Measurements from ENCODE around the gene KRT222. TPM values are rescaled to one million over a fixed set of nuclear protein-coding genes. Genes with fewer than 3 reads are reported as not detected.

The KRT222 gene
- total RNA-seq, 8 experiments from 2014 or later, result 0.67 to 1.7 (median 1.3) TPM; not detected in 1

- Histone ChIP-seq H3K4me1 (replicated peaks in 1 of 2) (no peaks in the 10 kb centered on the region), H3K4me3 (no peak overlapping the region), H3K27ac (no peak overlapping the region)
- in situ Hi-C loops (cut with MboI; ENCODE audit: low pct_unique_long_range_greater_than_20kb in 2 of 9, low sequenced_read_pairs in 9 of 9, unreplicated experiment in 9 of 9), result no loop called here
- ATAC-seq (replicated peaks in 6 of 8), result no peak
- whole genome bisulfite sequencing, 10 experiments, result 48 to 80% (median 75%) methylated on average over 1 to 4 of the region's 4 CpGs
These were observed 21.2 kb upstream of the KRT222 start for GRCh38 chr17:40686192-40686591.

- ATAC-seq (replicated peaks in 6 of 8), result no peak
- in situ Hi-C loops (cut with MboI; ENCODE audit: low pct_unique_long_range_greater_than_20kb in 2 of 9, low sequenced_read_pairs in 9 of 9, unreplicated experiment in 9 of 9), result no loop called here
- Histone ChIP-seq H3K27ac (no peak overlapping the region), H3K4me3 (no peak overlapping the region), H3K4me1 (replicated peaks in 1 of 2) (no peaks in the 10 kb centered on the region)
These were observed 16.0 kb upstream of the KRT222 start for GRCh38 chr17:40680998-40681397.

GRCh38 chr17:40679523-40679907, 14.5 kb upstream of the KRT222 start:
- 20 to 100% (median 87%) methylated on average over 1 to 2 of the region's 2 CpGs; no CpG with 5 or more reads in 2 of the 10 experiments for WGBS, 10 experiments
- in situ Hi-C loops (cut with MboI; ENCODE audit: low pct_unique_long_range_greater_than_20kb in 2 of 9, low sequenced_read_pairs in 9 of 9, unreplicated experiment in 9 of 9), result no loop called here
- no peak overlapping the region for H3K4me3 ChIP-seq
- H3K4me1 ChIP-seq (replicated peaks in 1 of 2), result no peaks in the 10 kb centered on the region
- ATAC-seq (replicated peaks in 6 of 8), result no peak
- no peak overlapping the region for H3K27ac ChIP-seq

GRCh38 chr17:40678902-40679522, 14.0 kb upstream of the KRT222 start:
- Histone ChIP-seq H3K27ac (no peak overlapping the region), H3K4me1 (replicated peaks in 1 of 2) (no peaks in the 10 kb centered on the region), H3K4me3 (no peak overlapping the region)
- 0 to 76% (median 44%) methylated on average over 1 to 4 of the region's 4 CpGs for WGBS, 10 experiments
- ATAC-seq (replicated peaks in 6 of 8), result no peak
- in situ Hi-C loops (cut with MboI; ENCODE audit: low pct_unique_long_range_greater_than_20kb in 2 of 9, low sequenced_read_pairs in 9 of 9, unreplicated experiment in 9 of 9), result no loop called here

- Histone ChIP-seq H3K4me3 (no peak overlapping the region), H3K27ac (no peak overlapping the region), H3K4me1 (replicated peaks in 1 of 2) (no peaks in the 10 kb centered on the region)
- in situ Hi-C loops (cut with MboI; ENCODE audit: low pct_unique_long_range_greater_than_20kb in 2 of 9, low sequenced_read_pairs in 9 of 9, unreplicated experiment in 9 of 9), result no loop called here
- no peak for ATAC-seq (replicated peaks in 6 of 8)
- WGBS, 10 experiments, result 65 to 100% (median 98%) methylated on average over 2 to 4 of the region's 4 CpGs; no CpG with 5 or more reads in 1 of the 10 experiments
These were observed 10.9 kb upstream of the KRT222 start for GRCh38 chr17:40675905-40676304.

- ATAC-seq (replicated peaks in 6 of 8), result no peak
- WGBS, 10 experiments, result 42 to 100% (median 80%) methylated on average over 1 to 2 of the region's 2 CpGs; no CpG with 5 or more reads in 1 of the 10 experiments
- in situ Hi-C loops (cut with MboI; ENCODE audit: low pct_unique_long_range_greater_than_20kb in 2 of 9, low sequenced_read_pairs in 9 of 9, unreplicated experiment in 9 of 9), result no loop called here
- Histone ChIP-seq H3K4me3 (no peak overlapping the region), H3K27ac (no peak overlapping the region), H3K4me1 (replicated peaks in 1 of 2) (no peaks in the 10 kb centered on the region)
These were observed 7.7 kb upstream of the KRT222 start for GRCh38 chr17:40672654-40673053.

GRCh38 chr17:40671282-40671681, 6.3 kb upstream of the KRT222 start:
- Histone ChIP-seq H3K27ac (no peak overlapping the region), H3K4me3 (no peak overlapping the region), H3K4me1 (replicated peaks in 1 of 2) (no peaks in the 10 kb centered on the region)
- ATAC-seq (replicated peaks in 6 of 8), result peak in 1 of 8 experiments; percentile 33
- 50 to 100% (median 73%) methylated on average over 1 to 4 of the region's 4 CpGs; no CpG with 5 or more reads in 2 of the 10 experiments for WGBS, 10 experiments
- in situ Hi-C loops (cut with MboI; ENCODE audit: low pct_unique_long_range_greater_than_20kb in 2 of 9, low sequenced_read_pairs in 9 of 9, unreplicated experiment in 9 of 9), result no loop called here

GRCh38 chr17:40666331-40666730, 1.4 kb upstream of the KRT222 start:
- no peak for ATAC-seq (replicated peaks in 6 of 8)
- H3K27ac ChIP-seq, result no peak overlapping the region
- in situ Hi-C loops (cut with MboI; ENCODE audit: low pct_unique_long_range_greater_than_20kb in 2 of 9, low sequenced_read_pairs in 9 of 9, unreplicated experiment in 9 of 9), result no loop called here
- H3K4me3 ChIP-seq, result no peak overlapping the region
- peaks cover 0 to 6% of the 10 kb centered on the region in 2 donors for H3K4me1 ChIP-seq (replicated peaks in 1 of 2)

GRCh38 chr17:40663252-40663651, 1.7 kb downstream of the KRT222 start:
- in situ Hi-C loops (cut with MboI; ENCODE audit: low pct_unique_long_range_greater_than_20kb in 2 of 9, low sequenced_read_pairs in 9 of 9, unreplicated experiment in 9 of 9), result no loop called here
- ATAC-seq (replicated peaks in 6 of 8), result peak in 1 of 8 experiments; percentile 66
- Histone ChIP-seq H3K4me3 (no peak overlapping the region), H3K27ac (no peak overlapping the region), H3K4me1 (replicated peaks in 1 of 2) (peaks cover 0 to 6% of the 10 kb centered on the region in 2 donors)
- 33 to 90% (median 67%) methylated on average over 1 to 3 of the region's 3 CpGs; no CpG with 5 or more reads in 3 of the 10 experiments for WGBS, 10 experiments

GRCh38 chr17:40659911-40660310, 5.1 kb downstream of the KRT222 start:
- in situ Hi-C loops (cut with MboI; ENCODE audit: low pct_unique_long_range_greater_than_20kb in 2 of 9, low sequenced_read_pairs in 9 of 9, unreplicated experiment in 9 of 9), result no loop called here
- 64 to 98% (median 81%) methylated on average over 2 to 7 of the region's 7 CpGs; no CpG with 5 or more reads in 1 of the 10 experiments for WGBS, 10 experiments
- ATAC-seq (replicated peaks in 6 of 8), result no peak
- no peak overlapping the region for H3K27ac ChIP-seq
- no peak overlapping the region for H3K4me3 ChIP-seq
- peaks cover 0 to 5% of the 10 kb centered on the region in 2 donors for H3K4me1 ChIP-seq (replicated peaks in 1 of 2)

GRCh38 chr17:40658396-40658795, 6.6 kb downstream of the KRT222 start:
- in situ Hi-C loops (cut with MboI; ENCODE audit: low pct_unique_long_range_greater_than_20kb in 2 of 9, low sequenced_read_pairs in 9 of 9, unreplicated experiment in 9 of 9), result no loop called here
- no peak for ATAC-seq (replicated peaks in 6 of 8)

GRCh38 chr17:40651939-40652338, 13.0 kb downstream of the KRT222 start:
- WGBS, 10 experiments, result 48 to 90% (median 79%) methylated on average over 2 to 5 of the region's 5 CpGs

More at GRCh38 chr17:40658396-40658795, 6.6 kb downstream of the KRT222 start:
- Histone ChIP-seq H3K4me1 (replicated peaks in 1 of 2) (no peaks in the 10 kb centered on the region), H3K27ac (no peak overlapping the region), H3K4me3 (no peak overlapping the region)

GRCh38 chr17:40648384-40648968, 16.5 kb downstream of the KRT222 start:
- peak overlapping the region; percentile 85 to 99 (median 95) for H3K4me3 ChIP-seq
- H3K4me1 ChIP-seq (replicated peaks in 1 of 2), result peaks cover 18 to 25% of the 10 kb centered on the region in 2 donors
- peak; percentile 25 to 71 (median 66) for ATAC-seq (replicated peaks in 6 of 8)
- peak overlapping the region; percentile 99 for H3K27ac ChIP-seq
- in situ Hi-C loops (cut with MboI; ENCODE audit: low pct_unique_long_range_greater_than_20kb in 2 of 9, low sequenced_read_pairs in 9 of 9, unreplicated experiment in 9 of 9), result no loop called here
- 0 to 31% (median 2%) methylated on average over 1 to 11 of the region's 28 CpGs; no CpG with 5 or more reads in 3 of the 10 experiments for WGBS, 10 experiments

More at GRCh38 chr17:40651939-40652338, 13.0 kb downstream of the KRT222 start:
- Histone ChIP-seq H3K4me3 (no peak overlapping the region), H3K27ac (no peak overlapping the region), H3K4me1 (replicated peaks in 1 of 2) (peaks cover 7% of the 10 kb centered on the region in 2 donors)
- in situ Hi-C loops (cut with MboI; ENCODE audit: low pct_unique_long_range_greater_than_20kb in 2 of 9, low sequenced_read_pairs in 9 of 9, unreplicated experiment in 9 of 9), result no loop called here
- ATAC-seq (replicated peaks in 6 of 8), result no peak

Measured in motor neuron (in vitro differentiated cells).